ENCODE measurements around the gene CAMK2D.

The CAMK2D gene

DNA sequence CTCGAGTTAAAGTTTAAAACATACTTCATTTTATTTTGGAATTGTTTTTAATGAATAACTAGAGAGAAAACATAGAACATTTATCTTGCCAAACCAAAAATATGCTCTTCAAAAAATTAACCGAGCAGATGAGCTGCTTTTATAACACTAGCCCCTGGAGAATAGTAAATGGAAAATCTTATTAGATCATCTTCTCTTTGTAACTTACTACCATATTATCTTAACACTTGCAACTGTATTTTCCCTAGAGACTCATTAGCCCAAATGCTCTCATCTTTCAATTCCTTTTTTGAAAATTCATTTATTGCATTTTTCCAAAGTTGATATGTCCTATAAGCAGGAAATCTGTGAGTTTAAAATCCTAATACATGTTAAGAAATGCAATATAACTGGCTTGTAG lies 143.3 kb downstream of the CAMK2D start:
- no peak overlapping the region for H3K4me3 ChIP-seq (ENCODE audit: low read depth, low read length)
- no peak for DNase-seq (ENCODE audit: low read depth)
- TF ChIP-seq, protein P1, sequence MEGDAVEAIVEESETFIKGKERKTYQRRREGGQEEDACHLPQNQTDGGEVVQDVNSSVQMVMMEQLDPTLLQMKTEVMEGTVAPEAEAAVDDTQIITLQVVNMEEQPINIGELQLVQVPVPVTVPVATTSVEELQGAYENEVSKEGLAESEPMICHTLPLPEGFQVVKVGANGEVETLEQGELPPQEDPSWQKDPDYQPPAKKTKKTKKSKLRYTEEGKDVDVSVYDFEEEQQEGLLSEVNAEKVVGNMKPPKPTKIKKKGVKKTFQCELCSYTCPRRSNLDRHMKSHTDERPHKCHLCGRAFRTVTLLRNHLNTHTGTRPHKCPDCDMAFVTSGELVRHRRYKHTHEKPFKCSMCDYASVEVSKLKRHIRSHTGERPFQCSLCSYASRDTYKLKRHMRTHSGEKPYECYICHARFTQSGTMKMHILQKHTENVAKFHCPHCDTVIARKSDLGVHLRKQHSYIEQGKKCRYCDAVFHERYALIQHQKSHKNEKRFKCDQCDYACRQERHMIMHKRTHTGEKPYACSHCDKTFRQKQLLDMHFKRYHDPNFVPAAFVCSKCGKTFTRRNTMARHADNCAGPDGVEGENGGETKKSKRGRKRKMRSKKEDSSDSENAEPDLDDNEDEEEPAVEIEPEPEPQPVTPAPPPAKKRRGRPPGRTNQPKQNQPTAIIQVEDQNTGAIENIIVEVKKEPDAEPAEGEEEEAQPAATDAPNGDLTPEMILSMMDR (IDR thresholded peaks at IDR 0.05; ENCODE audit: low read depth, low read length, missing control alignments) = no peak
- in situ Hi-C loops (cut with HindIII; ENCODE audit: low sequenced_read_pairs) = no loop called here

DNA sequence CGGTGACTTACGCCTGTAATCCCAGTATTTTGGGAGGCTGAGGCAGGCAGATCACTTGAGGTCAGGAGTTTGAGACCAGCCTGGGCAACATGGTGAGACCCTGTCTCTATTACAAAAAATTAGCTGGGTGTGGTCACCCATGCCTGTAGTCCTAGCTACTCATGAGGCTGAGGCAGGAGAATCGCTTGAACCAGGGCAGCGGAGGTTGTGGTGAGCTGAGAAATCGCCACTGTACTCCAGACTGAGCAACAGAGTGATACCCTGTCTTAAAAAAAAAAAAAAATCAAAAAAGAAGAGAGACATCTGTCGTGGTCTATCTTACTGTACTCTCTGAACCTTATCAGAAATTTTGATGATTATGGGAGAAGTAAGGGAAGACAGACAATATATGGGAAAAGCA lies 144.3 kb downstream of the CAMK2D start:
- no peak for DNase-seq (ENCODE audit: low read depth)
- in situ Hi-C loops (cut with HindIII; ENCODE audit: low sequenced_read_pairs) = no loop called here
- TF ChIP-seq, protein P1 (IDR thresholded peaks at IDR 0.05; ENCODE audit: low read depth, low read length, missing control alignments) = no peak
- H3K4me3 ChIP-seq (ENCODE audit: low read depth, low read length) = no peak overlapping the region

DNA sequence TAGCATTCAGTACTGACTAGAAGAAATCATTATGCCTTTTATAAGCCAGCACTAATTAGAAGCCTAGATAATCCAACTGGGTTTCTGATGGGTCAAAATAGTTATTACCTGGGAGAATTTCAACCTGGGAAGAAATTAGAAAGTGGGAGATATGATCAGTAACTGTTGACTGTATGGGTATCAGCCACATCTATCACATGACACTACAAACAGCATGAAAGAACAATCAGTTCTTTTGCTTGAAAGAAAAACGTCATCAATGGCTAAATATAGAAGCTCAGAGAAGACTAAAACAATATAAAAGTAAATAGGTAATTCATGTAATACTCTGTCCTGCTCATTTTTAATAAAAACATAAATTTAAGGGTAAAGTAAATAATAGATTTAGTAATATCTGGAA lies 145.1 kb downstream of the CAMK2D start:
- H3K4me3 ChIP-seq (ENCODE audit: low read depth, low read length) = no peak overlapping the region
- TF ChIP-seq, protein P1 (IDR thresholded peaks at IDR 0.05; ENCODE audit: low read depth, low read length, missing control alignments) = no peak
- in situ Hi-C loops (cut with HindIII; ENCODE audit: low sequenced_read_pairs) = no loop called here
- DNase-seq (ENCODE audit: low read depth) = no peak

DNA sequence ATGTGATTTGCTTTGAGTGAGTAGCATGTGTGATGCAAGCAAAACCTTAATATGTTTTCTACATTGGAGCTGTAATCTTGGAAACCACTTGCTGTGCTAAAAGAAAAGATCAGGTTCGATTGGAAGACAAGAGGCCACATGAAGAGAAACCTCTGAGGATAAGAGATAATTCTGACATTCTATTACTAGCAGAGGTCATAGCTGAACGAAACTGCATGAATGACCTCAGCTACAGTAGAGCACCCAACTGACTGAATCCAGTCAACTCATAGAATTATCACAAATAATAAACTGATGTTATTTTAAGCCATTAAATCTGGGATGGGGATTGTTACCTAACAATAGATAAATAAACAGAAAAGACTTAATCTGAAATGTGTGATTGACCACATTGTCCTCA lies 147.1 kb downstream of the CAMK2D start:
- TF ChIP-seq, protein P1 (IDR thresholded peaks at IDR 0.05; ENCODE audit: low read depth, low read length, missing control alignments) = no peak
- in situ Hi-C loops (cut with HindIII; ENCODE audit: low sequenced_read_pairs) = no loop called here
- no peak overlapping the region for H3K4me3 ChIP-seq (ENCODE audit: low read depth, low read length)
- DNase-seq (ENCODE audit: low read depth) = no peak

DNA sequence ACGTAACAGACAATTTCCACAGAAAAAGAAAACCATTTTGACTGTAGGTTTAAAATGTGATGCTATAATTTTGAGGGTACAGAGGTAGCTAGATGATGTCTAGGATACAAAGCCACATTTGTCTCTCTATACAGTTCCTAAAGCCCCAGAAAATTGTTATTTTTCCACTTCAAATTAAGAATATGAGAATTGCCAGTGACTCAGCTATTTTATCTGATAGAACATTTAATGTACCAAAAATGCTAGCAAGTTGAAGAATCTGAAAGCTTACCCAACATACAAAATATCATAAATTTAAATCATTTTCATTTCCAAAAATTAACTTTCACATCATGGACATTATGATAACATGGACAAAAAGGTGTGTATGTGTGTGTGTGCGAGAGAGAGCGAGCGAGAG lies 148.0 kb downstream of the CAMK2D start:
- no peak for DNase-seq (ENCODE audit: low read depth)
- TF ChIP-seq, protein P1 (IDR thresholded peaks at IDR 0.05; ENCODE audit: low read depth, low read length, missing control alignments) = no peak
- in situ Hi-C loops (cut with HindIII; ENCODE audit: low sequenced_read_pairs) = no loop called here
- no peak overlapping the region for H3K4me3 ChIP-seq (ENCODE audit: low read depth, low read length)

DNA sequence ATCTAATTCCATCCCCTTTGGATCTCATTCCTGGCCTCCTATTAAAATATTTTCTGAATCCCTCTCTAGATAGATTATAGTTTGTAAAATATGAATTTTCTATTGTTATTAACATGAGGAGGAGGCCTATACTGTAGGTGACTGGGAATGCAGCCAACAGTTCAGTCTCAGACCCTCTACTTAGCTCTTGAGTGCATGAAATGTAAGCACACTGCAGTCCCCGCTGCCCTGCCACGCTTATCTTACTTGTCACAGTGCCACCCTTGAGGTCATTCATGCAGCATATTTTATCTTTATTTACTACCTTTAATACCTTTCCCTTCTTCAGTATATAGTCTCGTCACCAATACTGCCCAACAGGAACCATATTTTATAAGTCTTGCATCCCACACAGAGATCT lies 151.0 kb downstream of the CAMK2D start:
- DNase-seq (ENCODE audit: low read depth) = no peak
- TF ChIP-seq, protein P1 (IDR thresholded peaks at IDR 0.05; ENCODE audit: low read depth, low read length, missing control alignments) = no peak
- no peak overlapping the region for H3K4me3 ChIP-seq (ENCODE audit: low read depth, low read length)
- in situ Hi-C loops (cut with HindIII; ENCODE audit: low sequenced_read_pairs) = no loop called here

DNA sequence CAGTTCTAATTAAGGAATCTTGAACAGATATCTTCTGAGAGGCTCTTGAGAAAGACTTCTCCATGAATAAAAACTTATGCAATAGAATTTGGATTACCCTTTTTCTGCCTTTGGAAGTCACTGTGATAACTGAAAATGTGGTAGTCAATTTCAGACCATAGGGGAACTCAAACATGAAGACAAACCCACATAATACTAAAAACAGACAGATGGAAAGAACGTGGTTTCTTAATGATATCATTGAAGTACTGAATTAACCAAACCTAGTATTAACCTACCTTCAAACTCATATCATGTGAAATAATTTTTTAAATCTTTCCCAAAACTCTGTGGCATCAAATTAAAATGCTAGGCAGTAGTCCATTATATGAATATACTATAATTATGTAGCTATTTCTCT lies 153.5 kb downstream of the CAMK2D start:
- no peak for DNase-seq (ENCODE audit: low read depth)
- TF ChIP-seq, protein P1 (IDR thresholded peaks at IDR 0.05; ENCODE audit: low read depth, low read length, missing control alignments) = no peak
- H3K4me3 ChIP-seq (ENCODE audit: low read depth, low read length) = no peak overlapping the region
- in situ Hi-C loops (cut with HindIII; ENCODE audit: low sequenced_read_pairs) = no loop called here
